ENCODE results near the gene GAS2.
A peak's percentile ranks its signal among the peaks of the same experiment; 100 is the strongest.

The GAS2 gene

GRCh38 chr11:22625448-22626287 is 40.7 kb upstream of the GAS2 start, which contains the start of gene FANCF (continued):
- TF ChIP-seq ZNF580 (tag by site-specific recombination; IDR thresholded peaks at IDR 0.05) (no peak), ZSCAN16 (tag by site-specific recombination; IDR thresholded peaks at IDR 0.05) (no peak), ZNF843 (tag by site-specific recombination; IDR thresholded peaks at IDR 0.05) (0 out of 2 replicates have a peak, but pooled peaks have one; percentile 17), ZNF184 (tag by site-specific recombination; IDR thresholded peaks at IDR 0.05) (no peak), ZNF280C (tag by site-specific recombination; IDR thresholded peaks at IDR 0.05) (no peak), ZNF701 (tag by site-specific recombination; IDR thresholded peaks at IDR 0.05) (no peak), ZNF16 (tag by site-specific recombination; IDR thresholded peaks at IDR 0.05; ENCODE audit: low read depth) (no peak), ELK4 (IDR thresholded peaks at IDR 0.05; ENCODE audit: borderline replicate concordance, low read depth, low read length) (no peak), ZBTB10 (tag by site-specific recombination; IDR thresholded peaks at IDR 0.05) (no peak), ZFP41 (tag by site-specific recombination; IDR thresholded peaks at IDR 0.05; ENCODE audit: borderline replicate concordance) (no peak), SETDB1 (IDR thresholded peaks at IDR 0.05; ENCODE audit: insufficient read length, low read length) (peak; percentile 69), ZNF274 (IDR thresholded peaks at IDR 0.05; ENCODE audit: low read length) (no peak), ZNF274 (tag by site-specific recombination; IDR thresholded peaks at IDR 0.05; ENCODE audit: borderline replicate concordance) (no peak), MZF1 (tag by site-specific recombination; IDR thresholded peaks at IDR 0.05; ENCODE audit: borderline replicate concordance) (no peak), SCRT1 (tag by site-specific recombination; IDR thresholded peaks at IDR 0.05; ENCODE audit: borderline replicate concordance) (no peak), PRDM10 (tag by site-specific recombination; IDR thresholded peaks at IDR 0.05) (no peak; the same call in 1 of the 2 replicates), ZBTB6 (tag by site-specific recombination; IDR thresholded peaks at IDR 0.05) (no peak), ZIC2 (tag by site-specific recombination; IDR thresholded peaks at IDR 0.05) (no peak; the same call in 1 of the 2 replicates), PRDM4 (tag by site-specific recombination; IDR thresholded peaks at IDR 0.05) (no peak), ZNF626 (tag by site-specific recombination; IDR thresholded peaks at IDR 0.05) (no peak)
